ENCODE measurements around the gene PKN1. TPM values are rescaled to one million over a fixed set of nuclear protein-coding genes. Genes with fewer than 3 reads are reported as not detected.

The PKN1 gene
- total RNA-seq, 1 experiment from 2014 or later = 170 TPM

- no peak for DNase-seq (ENCODE audit: low spot score)
- peaks cover 21% of the 10 kb centered on the region for H3K36me3 Mint-ChIP-seq
- no peaks in the 10 kb centered on the region for H3K9me3 Mint-ChIP-seq
- CTCF ChIA-PET = no interaction called here
- peaks cover 12% of the 10 kb centered on the region for H3K27me3 Mint-ChIP-seq (ENCODE audit: low read depth)
- H3K27ac Mint-ChIP-seq = no peak overlapping the region
- POLR2A ChIA-PET = no interaction called here
- peaks cover 13% of the 10 kb centered on the region for H3K4me1 Mint-ChIP-seq
- H3K4me3 Mint-ChIP-seq = no peak overlapping the region
- TF ChIP-seq AFF4 (CRISPR knock-in tag; IDR thresholded peaks at IDR 0.05; ENCODE audit: borderline replicate concordance) (no peak), ZNF232 (CRISPR knock-in tag; IDR thresholded peaks at IDR 0.05) (no peak)
- no peak for ATAC-seq
Measured at GRCh38 chr19:14470031-14470876, 37.1 kb downstream of the PKN1 start.

- POLR2A ChIA-PET = interaction anchor here (1.2 kb wide), 1 partner anchor 335 kb away, joined by 3 read pairs; the partner anchor contains the start of gene ASF1B
- Mint-ChIP-seq H3K4me1 (peaks cover 23% of the 10 kb centered on the region), H3K4me3 (peak overlapping the region; percentile 56; the same call in 1 of the 2 replicates), H3K36me3 (peaks cover 14% of the 10 kb centered on the region), H3K9me3 (no peaks in the 10 kb centered on the region), H3K27ac (no peak overlapping the region), H3K27me3 (ENCODE audit: low read depth) (peaks cover 12% of the 10 kb centered on the region)
- CTCF ChIA-PET = interaction anchor here (0.6 to 5.0 kb wide), 25 partner anchors 10 to 700 kb away, joined by 3 to 53 read pairs (median 4); partner anchors contain the start of genes ASF1B, MISP3 and PKN1
- DNase-seq (ENCODE audit: low spot score) (no peak), ATAC-seq (no peak)
- TF ChIP-seq HMGA2 (CRISPR knock-in tag; IDR thresholded peaks at IDR 0.05) (no peak), MLX (CRISPR knock-in tag; IDR thresholded peaks at IDR 0.05) (no peak), NR1H2 (CRISPR knock-in tag; IDR thresholded peaks at IDR 0.05) (no peak)
Measured at GRCh38 chr19:14471436-14472187, 38.5 kb downstream of the PKN1 start.

- peaks cover 12% of the 10 kb centered on the region for H3K27me3 Mint-ChIP-seq (ENCODE audit: low read depth)
- TF ChIP-seq ZNF232 (CRISPR knock-in tag; IDR thresholded peaks at IDR 0.05) (no peak), ATF1 (CRISPR knock-in tag; IDR thresholded peaks at IDR 0.05) (no peak), ZNF416 (CRISPR knock-in tag; IDR thresholded peaks at IDR 0.05) (peak; percentile 21; the same call in 1 of the 2 replicates), SMAD4 (CRISPR knock-in tag; IDR thresholded peaks at IDR 0.05) (peak; percentile 77; the same call in 1 of the 2 replicates), TEAD1 (CRISPR knock-in tag; IDR thresholded peaks at IDR 0.05) (peak; percentile 72), FOXJ3 (CRISPR knock-in tag; IDR thresholded peaks at IDR 0.05; ENCODE audit: borderline replicate concordance) (no peak), CREB1 (CRISPR knock-in tag; IDR thresholded peaks at IDR 0.05) (peak; percentile 36; the same call in 1 of the 2 replicates), SP1 (CRISPR knock-in tag; conservative IDR thresholded peaks at IDR 0.05) (peak; percentile 46), E2F4 (CRISPR knock-in tag; IDR thresholded peaks at IDR 0.05; ENCODE audit: borderline replicate concordance, low read depth) (no peak), ZNF219 (CRISPR knock-in tag; IDR thresholded peaks at IDR 0.05; ENCODE audit: borderline replicate concordance) (0 out of 2 replicates have a peak, but pooled peaks have one; percentile 14), PREB (CRISPR knock-in tag; IDR thresholded peaks at IDR 0.05; ENCODE audit: borderline replicate concordance) (no peak), ZNF317 (CRISPR knock-in tag; IDR thresholded peaks at IDR 0.05; ENCODE audit: borderline replicate concordance, low read depth) (0 out of 2 replicates have a peak, but pooled peaks have one; percentile 51), ZNF512 (CRISPR knock-in tag; IDR thresholded peaks at IDR 0.05; ENCODE audit: borderline replicate concordance) (no peak), MLX (CRISPR knock-in tag; IDR thresholded peaks at IDR 0.05) (0 out of 2 replicates have a peak, but pooled peaks have one; percentile 76)
Measured at GRCh38 chr19:14472202-14472938, 39.3 kb downstream of the PKN1 start.

More at GRCh38 chr19:14472202-14472938, 39.3 kb downstream of the PKN1 start:
- peak overlapping the region; percentile 56 for H3K4me3 Mint-ChIP-seq
- H3K36me3 Mint-ChIP-seq = peaks cover 14% of the 10 kb centered on the region
- peak; percentile 91 for DNase-seq (ENCODE audit: low spot score)
- peak; percentile 56 for ATAC-seq
- ChIA-PET CTCF (interaction anchor here (0.6 to 5.0 kb wide), 52 partner anchors 9 to 1507 kb away, joined by 3 to 53 read pairs (median 4); partner anchors contain the start of genes ASF1B, DNAJB1, MISP3 and PKN1), POLR2A (interaction anchor here (0.6 to 1.2 kb wide), 4 partner anchors 20 to 336 kb away, joined by 3 read pairs; partner anchors contain the start of genes ASF1B and PKN1)
- peaks cover 24% of the 10 kb centered on the region for H3K4me1 Mint-ChIP-seq
- no peaks in the 10 kb centered on the region for H3K9me3 Mint-ChIP-seq
- no peak overlapping the region for H3K27ac Mint-ChIP-seq

Measured in WTC11 (cell line).